Adipose tissue (tissue), 3 donors: ENCODE results near the gene ASGR1. TPM values are rescaled to one million over a fixed set of nuclear protein-coding genes. Genes with fewer than 3 reads are reported as not detected.

Experiments used
- H3K27ac ChIP-seq: one replicate; pipeline ENCODE4 v1.5.1; 2013; ENCODE audit warnings: low read depth, low read length
- WGBS, 3 donors: extraction: QIAGEN DNeasy Blood & Tissue Kit; methylation state at CpG; one replicate each; pipeline ENCODE4 v1.1.7; 2013; 5-methylcytosine and 5-hydroxymethylcytosine counted together
- polyA plus RNA-seq, 3 donors: library from polyadenylated mRNA; stranded (reverse); fragments of 200-250 nt; gene quantifications; one replicate each; pipeline ENCODE4 v1.2.3, GENCODE V29; 2013
- donor health status: healthy with polysubstance abuse.
- donor health status: Bipolar disorder and iron deficiency.
- donor health status: healthy.

ASGR1 gene, protein sequence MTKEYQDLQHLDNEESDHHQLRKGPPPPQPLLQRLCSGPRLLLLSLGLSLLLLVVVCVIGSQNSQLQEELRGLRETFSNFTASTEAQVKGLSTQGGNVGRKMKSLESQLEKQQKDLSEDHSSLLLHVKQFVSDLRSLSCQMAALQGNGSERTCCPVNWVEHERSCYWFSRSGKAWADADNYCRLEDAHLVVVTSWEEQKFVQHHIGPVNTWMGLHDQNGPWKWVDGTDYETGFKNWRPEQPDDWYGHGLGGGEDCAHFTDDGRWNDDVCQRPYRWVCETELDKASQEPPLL
- 1 to 10 TPM; 1.0 to 3.4 (median 2.5) TPM for polyA plus RNA-seq

DNA sequence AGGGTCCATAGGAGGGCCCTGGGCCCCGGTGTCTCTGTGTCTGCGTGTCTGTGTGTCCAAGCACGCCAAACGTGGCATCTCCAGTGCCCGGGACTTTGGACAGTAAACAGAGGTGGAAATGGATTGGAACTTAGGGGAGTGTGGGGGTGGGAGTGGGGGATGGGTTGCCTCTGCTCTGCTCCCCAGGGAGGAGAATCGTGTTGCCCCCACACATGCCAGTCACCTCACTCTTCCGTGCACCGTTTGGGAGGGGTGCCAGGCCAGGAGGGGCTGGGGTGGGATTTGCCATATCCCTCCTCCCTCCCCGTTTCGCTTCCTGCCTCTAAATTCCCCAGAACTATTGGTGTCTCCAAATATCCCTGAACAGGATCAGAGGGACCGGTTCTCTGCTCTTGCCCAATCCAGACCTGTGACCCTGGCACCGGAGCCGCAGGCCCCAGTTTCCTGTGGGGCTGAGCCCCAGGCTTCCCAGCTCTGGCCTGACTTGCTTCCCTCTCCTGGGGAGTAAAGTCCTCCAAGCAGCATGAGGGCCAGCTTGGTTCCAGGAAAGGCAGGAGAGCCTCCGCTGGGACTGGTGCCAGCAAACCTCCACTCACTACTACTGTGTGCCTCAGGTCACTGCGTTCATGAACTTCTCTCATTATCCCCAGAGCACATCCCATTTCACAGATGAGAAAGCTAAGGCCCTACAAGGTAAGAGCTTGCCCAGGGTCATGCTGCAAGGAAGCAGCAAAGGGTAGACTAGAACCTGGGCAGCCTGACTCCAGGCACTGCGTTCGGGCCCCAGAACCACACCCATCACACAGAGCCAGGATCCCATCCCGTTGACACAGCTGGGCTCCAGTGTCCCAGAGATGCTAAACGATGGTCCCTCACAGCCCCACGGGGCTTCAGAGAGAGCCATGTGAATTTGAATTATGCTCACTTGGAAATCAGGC, at the start of gene ASGR1:
Gene ASGR1 (minus strand): TSS at position 54 of the 938 bp plus-strand sequence. CDS start 807 bp downstream, outside the sequence.
- no peak within 1 kb of the TSS for H3K27ac ChIP-seq
- 57 to 60% (median 59%) methylated on average over 18 to 20 of the region's 20 CpGs for WGBS, 3 donors

DNA sequence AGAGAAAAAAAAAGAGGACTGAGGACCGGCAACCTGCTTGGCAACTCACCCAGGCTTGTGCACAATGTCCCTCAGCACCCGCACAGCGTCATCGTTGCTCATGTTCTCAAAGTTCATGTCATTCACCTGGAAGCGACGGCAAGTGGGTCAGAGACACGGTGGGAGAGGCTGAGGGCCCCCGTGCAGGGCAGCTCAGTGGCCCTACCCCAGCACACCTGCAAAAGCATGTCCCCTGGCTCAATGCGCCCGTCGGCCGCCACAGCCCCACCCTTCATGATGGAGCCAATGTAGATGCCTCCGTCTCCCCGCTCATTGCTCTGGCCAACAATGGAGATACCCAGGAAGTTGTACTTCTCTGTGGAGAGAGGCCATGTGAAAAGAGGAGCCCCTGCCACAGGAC, 49.8 kb upstream of the ASGR1 start:
- no peak overlapping the region for H3K27ac ChIP-seq
- 91 to 97% (median 92%) methylated on average over 14 of the region's 14 CpGs for WGBS, 3 donors

DNA sequence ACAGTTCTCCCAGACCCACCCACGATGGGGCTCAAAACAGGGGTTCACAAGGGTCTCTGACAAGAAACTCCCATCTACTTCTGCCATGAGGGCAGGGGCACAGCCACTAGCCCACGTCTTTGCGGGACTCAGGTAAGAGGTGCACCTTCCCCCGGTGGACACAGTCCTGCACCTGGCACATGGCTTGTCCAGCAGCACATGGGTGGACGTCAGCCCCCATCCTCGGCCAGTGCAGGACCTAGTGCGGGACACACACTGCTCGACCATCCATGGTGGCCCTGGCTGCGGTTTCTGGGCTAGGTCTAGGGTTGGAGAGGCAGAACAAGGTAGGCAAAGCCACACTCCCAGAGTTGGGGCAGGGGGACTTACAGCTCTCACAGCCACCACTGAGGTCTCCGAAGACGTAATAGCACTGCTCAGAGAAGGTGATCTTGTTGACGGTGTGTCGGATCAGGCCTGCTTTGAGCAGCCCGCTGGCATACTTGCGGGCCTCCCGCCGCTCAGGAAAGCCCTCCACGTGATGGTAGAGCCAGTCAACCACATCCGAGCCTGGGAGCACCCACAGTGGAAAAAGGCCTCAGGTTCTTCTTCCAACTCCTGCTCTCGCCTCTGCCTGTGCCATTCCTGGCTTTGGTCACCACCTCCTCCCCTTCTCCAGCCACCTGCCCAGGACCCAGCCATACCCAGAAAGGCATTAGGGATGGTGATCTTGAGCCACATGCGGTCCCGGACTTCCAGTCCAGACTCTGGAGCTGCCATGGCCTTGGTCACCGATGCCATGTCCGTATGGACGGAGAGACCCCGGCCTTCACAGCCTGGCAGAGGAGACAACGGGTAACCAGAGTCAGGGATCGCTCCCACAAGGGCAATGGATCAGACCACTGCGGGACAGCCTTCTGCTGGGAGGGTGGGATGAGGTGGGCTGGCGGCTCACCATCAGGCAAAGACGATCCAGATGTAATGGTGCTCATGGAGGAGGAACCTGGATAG, 47.8 kb upstream of the ASGR1 start:
- H3K27ac ChIP-seq = no peak overlapping the region
- 89 to 94% (median 90%) methylated on average over 31 of the region's 31 CpGs for WGBS, 3 donors

DNA sequence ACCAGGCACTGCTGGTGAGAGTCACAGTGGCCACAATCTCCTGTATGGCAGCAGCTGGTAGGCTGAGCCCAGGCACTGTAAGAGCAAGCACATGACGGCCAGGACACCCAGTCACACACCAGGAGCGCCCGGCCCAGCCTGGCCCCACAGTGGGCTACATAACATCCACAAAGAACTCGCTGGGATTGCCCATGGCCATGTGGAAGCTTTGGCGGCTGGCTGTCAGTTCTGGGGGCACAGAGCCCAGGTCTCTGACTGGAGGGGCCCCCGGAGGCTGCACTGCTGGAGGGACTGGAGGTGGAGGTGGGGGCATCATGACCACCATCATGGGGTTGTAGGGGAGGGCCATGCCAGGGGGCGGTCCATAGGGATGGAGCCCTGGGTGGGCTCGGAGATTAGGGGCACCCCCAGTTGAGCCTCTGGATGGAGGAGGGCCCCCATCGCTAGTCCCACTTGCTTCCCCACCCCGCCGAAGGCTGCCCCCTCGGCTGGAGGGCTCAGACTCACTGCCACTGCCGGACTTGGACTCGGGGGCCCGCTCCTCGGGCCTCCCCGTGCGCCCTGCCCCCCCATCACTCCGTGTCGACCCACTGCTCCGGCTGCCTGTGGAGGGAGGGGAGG, 46.7 kb upstream of the ASGR1 start:
- WGBS, 3 donors = 82 to 86% (median 86%) methylated on average over 16 to 21 of the region's 21 CpGs
- no peak overlapping the region for H3K27ac ChIP-seq

DNA sequence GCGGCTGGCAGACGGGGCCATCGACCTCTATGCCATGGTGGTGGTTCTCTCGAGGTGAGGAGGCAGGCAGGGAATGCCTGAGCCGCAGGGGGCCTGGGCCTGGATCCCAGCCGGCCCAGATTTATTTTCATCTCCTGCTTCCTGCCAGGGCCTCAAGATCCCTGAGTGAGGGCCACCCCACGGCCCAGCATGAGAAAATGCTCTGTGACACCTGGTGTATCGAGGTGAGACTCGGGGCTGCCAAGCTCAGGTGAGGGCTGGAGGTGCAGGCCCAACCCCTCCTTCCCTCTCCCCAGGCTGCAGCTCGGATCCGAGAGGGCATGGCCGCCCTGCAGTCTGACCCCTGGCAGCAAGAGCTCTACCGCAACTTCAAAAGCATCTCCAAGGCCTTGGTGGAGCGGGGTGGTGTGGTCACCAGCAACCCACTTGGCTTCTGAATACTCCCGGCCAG, 45.5 kb upstream of the ASGR1 start:
- WGBS, 3 donors = 63 to 75% (median 71%) methylated on average over 14 to 15 of the region's 15 CpGs

DNA sequence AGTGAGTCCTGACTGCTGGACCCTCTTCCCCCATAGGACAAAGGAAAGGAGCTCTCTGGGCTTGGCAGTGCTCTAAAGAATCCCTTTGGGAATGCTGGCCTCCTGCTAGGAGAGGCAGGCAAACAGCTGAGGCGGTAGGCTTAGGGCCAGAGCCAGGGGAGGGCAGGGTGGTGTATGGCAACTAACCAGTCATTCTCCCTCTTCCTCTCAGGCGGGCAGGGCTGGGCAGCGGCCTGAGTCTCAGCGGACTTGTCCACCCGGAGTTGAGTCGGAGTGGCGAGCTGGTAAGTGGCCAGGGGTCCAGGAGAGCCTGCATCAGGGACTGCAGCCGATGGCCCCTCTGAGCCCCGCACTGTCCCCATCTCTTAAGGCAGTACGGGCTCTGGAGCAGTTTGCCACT, 44.9 kb upstream of the ASGR1 start:
- 73 to 83% (median 80%) methylated on average over 9 to 10 of the region's 10 CpGs for WGBS, 3 donors
- no peak overlapping the region for H3K27ac ChIP-seq

More for the DNA sequence above, 45.5 kb upstream of the ASGR1 start:
- H3K27ac ChIP-seq = no peak overlapping the region

DNA sequence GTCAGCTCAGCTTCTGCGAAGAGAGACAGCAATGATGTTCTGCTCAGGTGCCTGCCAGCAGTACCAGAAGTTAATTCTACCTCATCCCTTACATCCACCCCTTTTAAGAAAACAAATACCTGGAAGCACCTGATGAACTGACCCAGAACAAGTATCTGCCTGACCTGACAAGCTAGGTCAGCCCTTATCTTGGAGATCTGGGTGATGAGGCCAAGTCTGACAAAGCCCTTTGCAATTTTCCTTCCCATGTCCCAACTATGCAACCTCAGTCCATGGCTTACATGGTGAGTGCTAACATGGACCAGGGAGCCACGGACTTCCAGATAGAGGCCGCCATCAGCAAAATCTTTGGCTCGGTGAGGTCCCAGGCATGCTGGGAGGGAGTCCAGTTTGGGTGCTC, 44.2 kb upstream of the ASGR1 start:
- WGBS, 3 donors = 84 to 86% (median 86%) methylated on average over 4 of the region's 4 CpGs
- no peak overlapping the region for H3K27ac ChIP-seq

DNA sequence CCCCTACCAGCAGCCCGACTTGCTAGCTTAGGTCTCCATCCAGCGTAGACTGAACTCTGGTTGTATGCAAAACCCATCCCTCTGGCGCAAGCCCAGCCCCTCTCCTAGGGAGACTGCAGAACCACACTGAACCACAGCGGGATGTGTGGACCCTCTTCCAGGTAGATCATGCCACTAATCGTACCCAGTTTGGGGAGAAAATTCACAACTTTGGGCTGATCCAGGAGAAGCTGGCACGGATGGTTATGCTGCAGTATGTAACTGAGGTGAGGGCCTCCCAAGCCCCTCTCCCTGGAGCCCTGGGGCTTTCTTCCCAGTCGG, 43.8 kb upstream of the ASGR1 start:
- WGBS, 3 donors = 78 to 80% (median 79%) methylated on average over 7 of the region's 7 CpGs
- H3K27ac ChIP-seq = no peak overlapping the region

DNA sequence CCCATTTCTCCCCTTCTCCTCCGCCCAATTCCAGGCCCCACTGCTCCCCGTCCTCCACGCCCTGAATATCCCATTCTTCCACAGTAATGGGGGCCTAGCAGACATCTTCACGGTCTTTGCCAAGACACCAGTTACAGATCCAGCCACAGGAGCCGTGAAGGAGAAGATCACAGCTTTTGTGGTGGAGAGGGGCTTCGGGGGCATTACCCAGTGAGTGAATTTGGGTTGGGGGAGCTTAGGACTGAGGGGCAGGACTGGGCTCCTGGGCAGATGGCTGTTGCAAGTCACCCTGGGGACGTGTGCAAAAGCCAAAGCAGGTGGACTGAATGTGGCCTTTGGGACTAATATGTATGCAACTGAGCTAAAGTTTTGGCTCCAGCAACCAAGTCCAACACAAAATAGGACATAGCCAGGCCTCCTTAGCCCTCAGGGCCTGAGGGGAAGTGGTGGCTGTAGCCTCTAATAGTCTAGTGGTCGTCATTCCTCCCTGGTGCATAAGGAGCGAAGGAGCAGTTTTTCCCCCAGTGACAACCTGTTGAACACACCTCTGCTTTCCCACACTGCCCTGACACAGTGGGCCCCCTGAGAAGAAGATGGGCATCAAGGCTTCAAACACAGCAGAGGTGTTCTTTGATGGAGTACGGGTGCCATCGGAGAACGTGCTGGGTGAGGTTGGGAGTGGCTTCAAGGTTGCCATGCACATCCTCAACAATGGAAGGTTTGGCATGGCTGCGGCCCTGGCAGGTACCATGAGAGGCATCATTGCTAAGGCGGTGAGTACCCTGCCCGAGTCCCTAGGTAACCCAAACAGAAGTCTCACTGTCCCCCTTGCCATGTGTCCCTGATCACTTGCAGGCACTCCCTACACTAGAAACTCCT, 43.2 kb upstream of the ASGR1 start:
- no peak overlapping the region for H3K27ac ChIP-seq
- WGBS, 3 donors = 72 to 83% (median 79%) methylated on average over 15 of the region's 15 CpGs

DNA sequence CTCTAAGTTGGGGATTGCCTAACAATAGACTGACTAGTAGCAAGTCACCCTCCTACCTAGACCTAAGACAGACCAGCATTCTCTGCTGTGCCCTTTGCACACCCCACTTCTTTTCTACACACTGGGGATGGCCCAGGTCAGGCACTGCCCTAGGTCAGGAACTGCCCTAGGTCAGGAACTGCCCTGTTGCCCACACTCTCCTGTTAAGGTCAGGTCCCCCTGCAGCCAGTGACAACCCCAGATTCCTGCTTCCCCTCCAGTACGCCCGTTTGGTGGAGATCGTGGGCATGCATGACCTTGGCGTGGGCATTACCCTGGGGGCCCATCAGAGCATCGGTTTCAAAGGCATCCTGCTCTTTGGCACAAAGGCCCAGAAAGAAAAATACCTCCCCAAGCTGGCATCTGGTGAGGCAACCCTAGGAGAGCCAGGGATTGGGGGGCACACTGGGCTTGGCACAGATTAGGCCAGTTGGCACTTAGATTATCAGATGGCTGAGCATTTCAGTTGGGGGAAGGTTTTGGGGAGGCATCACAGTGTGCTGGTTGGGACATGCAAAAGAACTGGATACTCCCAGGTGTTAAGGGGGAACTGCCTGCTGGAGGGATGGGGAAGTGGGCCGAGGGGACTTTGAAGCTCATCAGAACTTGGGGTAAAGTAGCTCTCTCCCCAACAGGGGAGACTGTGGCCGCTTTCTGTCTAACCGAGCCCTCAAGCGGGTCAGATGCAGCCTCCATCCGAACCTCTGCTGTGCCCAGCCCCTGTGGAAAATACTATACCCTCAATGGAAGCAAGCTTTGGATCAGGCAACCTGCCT, 42.3 kb upstream of the ASGR1 start:
- 47 to 69% (median 64%) methylated on average over 10 of the region's 10 CpGs for WGBS, 3 donors

DNA sequence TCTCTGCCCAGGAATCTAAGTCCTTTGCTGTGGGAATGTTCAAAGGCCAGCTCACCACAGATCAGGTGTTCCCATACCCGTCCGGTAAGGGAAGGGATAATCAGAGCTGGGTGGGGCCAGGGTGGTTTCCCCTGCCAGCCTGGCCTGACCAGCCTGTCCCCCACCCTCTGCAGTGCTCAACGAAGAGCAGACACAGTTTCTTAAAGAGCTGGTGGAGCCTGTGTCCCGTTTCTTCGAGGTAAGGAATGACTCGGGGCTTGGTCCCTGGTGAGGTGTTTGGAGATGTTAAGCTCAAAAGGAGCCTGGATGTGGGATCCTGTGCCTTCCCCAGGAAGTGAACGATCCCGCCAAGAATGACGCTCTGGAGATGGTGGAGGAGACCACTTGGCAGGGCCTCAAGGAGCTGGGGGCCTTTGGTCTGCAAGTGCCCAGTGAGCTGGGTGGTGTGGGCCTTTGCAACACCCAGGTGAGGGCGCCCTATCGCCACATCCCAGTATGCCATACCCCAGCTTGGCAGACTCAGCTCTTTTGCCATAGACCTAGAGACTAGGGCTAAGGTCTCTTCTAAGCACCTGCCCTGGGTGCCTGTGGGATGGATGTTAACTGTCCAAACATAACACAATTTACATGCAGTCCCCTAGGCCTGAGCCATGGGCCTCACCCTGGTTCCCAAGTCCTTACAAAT, 41.6 kb upstream of the ASGR1 start:
- H3K27ac ChIP-seq = no peak overlapping the region
- WGBS, 3 donors = 13 to 26% (median 19%) methylated on average over 11 of the region's 11 CpGs

More for the DNA sequence above, 42.3 kb upstream of the ASGR1 start:
- H3K27ac ChIP-seq = no peak overlapping the region

DNA sequence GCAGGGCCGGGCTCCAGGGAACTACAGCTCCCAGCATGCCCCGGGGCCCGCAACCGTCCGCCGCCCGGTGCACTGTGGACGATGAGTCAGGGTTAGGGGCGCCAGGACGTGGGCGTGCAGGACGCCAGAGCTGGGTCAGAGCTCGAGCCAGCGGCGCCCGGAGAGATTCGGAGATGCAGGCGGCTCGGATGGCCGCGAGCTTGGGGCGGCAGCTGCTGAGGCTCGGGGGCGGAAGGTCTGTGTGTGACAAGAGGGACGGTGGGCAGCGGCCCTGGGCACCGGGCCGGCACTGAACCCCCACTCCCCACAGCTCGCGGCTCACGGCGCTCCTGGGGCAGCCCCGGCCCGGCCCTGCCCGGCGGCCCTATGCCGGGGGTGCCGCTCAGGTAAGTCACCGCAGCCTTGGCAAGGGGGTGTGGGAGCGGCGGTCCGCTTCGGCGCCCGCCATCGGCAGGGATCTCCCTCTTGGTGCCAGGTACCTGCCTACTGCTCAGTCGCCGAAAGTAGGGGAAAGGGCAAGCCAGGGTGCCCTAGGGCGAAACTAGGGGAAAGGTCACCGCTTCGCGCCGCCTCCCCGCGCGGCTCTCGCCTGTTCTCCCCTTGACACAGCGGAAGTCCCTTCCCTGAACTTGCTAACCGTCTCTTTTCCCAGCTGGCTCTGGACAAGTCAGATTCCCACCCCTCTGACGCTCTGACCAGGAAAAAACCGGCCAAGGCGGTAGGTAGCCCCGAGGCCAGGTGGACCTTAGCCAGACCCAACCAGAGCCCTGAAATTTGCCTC, 40.8 kb upstream of the ASGR1 start, which contains the start of the genes ACADVL and DLG4:
Gene ACADVL (plus strand): TSS at position 127 of the 781 bp plus-strand sequence. CDS start 47 bp downstream, at position 174.
Gene DLG4 (minus strand): TSS at position 25 of the 781 bp plus-strand sequence.
- H3K27ac ChIP-seq = peak within 1 kb of the TSS; percentile 44
- 0% methylated on average over 55 to 63 of the region's 63 CpGs for WGBS, 3 donors

DNA sequence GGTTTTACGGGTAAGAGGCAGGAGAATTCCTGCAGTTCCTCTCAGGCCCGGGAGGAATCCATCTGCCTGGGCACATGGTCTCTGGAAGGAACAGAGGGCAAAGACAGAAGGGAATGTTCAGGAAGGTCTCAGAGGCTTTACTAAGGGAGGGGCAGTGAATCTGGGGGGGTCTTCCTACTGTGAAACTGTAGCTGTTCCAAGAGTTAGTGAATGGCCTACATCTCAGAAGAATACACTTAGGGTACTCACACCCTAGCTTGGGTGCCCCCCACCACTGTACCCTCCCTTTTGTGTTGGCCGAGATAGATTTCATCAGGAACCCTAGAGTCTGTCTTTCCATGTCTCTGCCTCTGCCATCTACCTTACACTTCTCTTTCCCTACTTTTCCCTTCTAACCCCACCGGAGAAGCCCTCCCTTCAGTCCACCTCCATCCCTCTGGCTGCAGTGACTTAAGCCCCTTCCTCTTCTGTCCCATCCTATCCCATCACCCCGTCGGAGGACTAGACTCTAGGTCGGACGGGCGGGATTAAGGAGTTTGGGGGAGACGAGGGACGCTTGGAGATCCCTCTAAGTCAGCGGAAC, 40.1 kb upstream of the ASGR1 start:
- 14 to 20% (median 14%) methylated on average over 12 of the region's 12 CpGs for WGBS, 3 donors
- H3K27ac ChIP-seq = no peak overlapping the region

DNA sequence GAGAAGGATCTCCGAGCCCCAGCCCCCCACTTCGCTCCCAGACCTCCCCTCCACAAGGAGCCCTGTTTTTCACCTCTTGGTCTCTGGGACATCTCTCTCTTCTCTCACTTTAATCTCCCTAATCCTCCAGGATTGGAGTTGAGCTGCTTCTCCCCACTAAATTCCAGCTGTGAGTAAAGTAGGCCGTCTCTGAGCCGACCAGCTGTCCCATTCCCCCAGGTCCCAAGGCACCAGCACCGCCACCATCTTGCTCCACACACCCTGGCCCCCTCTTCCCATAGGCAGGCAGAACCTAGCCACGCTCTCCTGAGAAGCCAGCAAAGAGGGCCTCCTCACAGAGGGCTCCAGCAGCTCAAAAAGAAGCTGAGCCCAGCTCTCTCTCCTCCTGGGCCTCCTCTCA, 39.6 kb upstream of the ASGR1 start:
- 74 to 77% (median 75%) methylated on average over 6 of the region's 6 CpGs for WGBS, 3 donors
- no peak overlapping the region for H3K27ac ChIP-seq
